Measurements from ENCODE around the gene CDH4.

DNA sequence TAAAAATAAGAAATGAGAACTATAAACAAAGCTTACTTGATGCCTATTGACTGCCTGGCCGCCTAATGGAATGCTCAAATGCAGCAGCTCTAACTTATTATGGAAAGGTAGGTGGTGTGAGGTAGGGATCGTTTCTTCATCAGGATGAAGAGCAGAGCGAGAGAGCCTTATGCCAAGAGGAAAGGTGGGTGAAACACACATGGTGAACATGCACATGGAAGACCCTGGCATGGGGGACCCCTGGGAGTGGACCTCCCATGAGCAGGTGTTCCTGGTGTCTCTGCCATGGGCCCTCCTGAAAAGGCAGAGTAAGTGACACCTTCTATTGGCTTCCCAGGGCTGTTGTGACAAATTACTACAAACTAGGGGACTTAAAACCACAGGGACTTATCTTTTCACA, 130.1 kb downstream of the CDH4 start:
- TF ChIP-seq, protein P1, sequence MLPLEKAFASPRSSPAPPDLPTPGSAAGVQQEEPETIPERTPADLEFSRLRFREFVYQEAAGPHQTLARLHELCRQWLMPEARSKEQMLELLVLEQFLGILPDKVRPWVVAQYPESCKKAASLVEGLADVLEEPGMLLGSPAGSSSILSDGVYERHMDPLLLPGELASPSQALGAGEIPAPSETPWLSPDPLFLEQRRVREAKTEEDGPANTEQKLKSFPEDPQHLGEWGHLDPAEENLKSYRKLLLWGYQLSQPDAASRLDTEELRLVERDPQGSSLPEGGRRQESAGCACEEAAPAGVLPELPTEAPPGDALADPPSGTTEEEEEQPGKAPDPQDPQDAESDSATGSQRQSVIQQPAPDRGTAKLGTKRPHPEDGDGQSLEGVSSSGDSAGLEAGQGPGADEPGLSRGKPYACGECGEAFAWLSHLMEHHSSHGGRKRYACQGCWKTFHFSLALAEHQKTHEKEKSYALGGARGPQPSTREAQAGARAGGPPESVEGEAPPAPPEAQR (CRISPR knock-in tag; IDR thresholded peaks at IDR 0.05) = no peak
- TF ChIP-seq, protein P2, sequence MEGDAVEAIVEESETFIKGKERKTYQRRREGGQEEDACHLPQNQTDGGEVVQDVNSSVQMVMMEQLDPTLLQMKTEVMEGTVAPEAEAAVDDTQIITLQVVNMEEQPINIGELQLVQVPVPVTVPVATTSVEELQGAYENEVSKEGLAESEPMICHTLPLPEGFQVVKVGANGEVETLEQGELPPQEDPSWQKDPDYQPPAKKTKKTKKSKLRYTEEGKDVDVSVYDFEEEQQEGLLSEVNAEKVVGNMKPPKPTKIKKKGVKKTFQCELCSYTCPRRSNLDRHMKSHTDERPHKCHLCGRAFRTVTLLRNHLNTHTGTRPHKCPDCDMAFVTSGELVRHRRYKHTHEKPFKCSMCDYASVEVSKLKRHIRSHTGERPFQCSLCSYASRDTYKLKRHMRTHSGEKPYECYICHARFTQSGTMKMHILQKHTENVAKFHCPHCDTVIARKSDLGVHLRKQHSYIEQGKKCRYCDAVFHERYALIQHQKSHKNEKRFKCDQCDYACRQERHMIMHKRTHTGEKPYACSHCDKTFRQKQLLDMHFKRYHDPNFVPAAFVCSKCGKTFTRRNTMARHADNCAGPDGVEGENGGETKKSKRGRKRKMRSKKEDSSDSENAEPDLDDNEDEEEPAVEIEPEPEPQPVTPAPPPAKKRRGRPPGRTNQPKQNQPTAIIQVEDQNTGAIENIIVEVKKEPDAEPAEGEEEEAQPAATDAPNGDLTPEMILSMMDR (IDR thresholded peaks at IDR 0.05) = no peak
- TF ChIP-seq, protein P3, sequence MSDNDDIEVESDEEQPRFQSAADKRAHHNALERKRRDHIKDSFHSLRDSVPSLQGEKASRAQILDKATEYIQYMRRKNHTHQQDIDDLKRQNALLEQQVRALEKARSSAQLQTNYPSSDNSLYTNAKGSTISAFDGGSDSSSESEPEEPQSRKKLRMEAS (CRISPR knock-in tag; IDR thresholded peaks at IDR 0.05) = no peak
- TF ChIP-seq JUN (CRISPR knock-in tag; IDR thresholded peaks at IDR 0.05) (no peak), FOXJ3 (CRISPR knock-in tag; IDR thresholded peaks at IDR 0.05; ENCODE audit: borderline replicate concordance) (no peak)
- TF ChIP-seq, protein P4, sequence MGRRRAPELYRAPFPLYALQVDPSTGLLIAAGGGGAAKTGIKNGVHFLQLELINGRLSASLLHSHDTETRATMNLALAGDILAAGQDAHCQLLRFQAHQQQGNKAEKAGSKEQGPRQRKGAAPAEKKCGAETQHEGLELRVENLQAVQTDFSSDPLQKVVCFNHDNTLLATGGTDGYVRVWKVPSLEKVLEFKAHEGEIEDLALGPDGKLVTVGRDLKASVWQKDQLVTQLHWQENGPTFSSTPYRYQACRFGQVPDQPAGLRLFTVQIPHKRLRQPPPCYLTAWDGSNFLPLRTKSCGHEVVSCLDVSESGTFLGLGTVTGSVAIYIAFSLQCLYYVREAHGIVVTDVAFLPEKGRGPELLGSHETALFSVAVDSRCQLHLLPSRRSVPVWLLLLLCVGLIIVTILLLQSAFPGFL (CRISPR knock-in tag; IDR thresholded peaks at IDR 0.05; ENCODE audit: borderline replicate concordance) = no peak
